ENCODE measurements around the gene MLST8. TPM values are rescaled to one million over a fixed set of nuclear protein-coding genes. Genes with fewer than 3 reads are reported as not detected.

The MLST8 gene
- total and polyA plus RNA-seq, 2 of the 8 experiments (the other 6 are each of a cell fraction or from before 2014, with no cell fraction given): 67.6 to 321 TPM

DNA sequence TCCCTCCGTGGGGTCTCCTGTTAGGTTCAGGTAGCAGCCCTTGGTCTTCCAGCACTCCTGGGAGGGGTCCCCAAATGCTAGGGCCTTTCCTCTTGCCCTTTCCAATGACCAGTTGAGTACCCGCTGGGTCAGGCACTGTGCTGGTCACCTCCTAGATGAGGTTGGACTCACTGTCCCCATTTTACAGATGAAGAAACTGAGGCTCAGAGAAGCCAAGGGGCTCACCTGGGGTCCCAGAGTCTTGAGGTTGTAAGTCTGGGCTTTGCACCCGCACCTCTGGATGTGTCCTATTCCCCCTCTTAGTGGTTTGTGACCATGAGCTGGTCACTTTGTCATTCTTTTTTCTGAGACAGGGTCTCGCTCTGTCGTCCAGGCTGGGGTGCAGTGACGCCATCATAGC is 7.5 kb upstream of the MLST8 start:
- peak; percentile 46; the same call in 1 of the 2 replicates for TF ChIP-seq KDM1A (IDR thresholded peaks at IDR 0.05; ENCODE audit: borderline replicate concordance, low read length)
- TF ChIP-seq JUND (IDR thresholded peaks at IDR 0.05; ENCODE audit: low read length): no peak
- TF ChIP-seq, protein P1, sequence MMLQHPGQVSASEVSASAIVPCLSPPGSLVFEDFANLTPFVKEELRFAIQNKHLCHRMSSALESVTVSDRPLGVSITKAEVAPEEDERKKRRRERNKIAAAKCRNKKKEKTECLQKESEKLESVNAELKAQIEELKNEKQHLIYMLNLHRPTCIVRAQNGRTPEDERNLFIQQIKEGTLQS (IDR thresholded peaks at IDR 0.05; ENCODE audit: insufficient read depth, low read depth, low read length): no peak
- TF ChIP-seq MAFK (IDR thresholded peaks at IDR 0.05; ENCODE audit: low read depth, low read length): no peak
- no peak for TF ChIP-seq CHD2 (IDR thresholded peaks at IDR 0.05; ENCODE audit: low read length)
- FAIRE-seq: no peak
- Histone ChIP-seq H4K20me1 (replicated peaks in 1 of 2; ENCODE audit: control insufficient read depth in 1 of 2, insufficient read depth in 2 of 2, low read length in 2 of 2) (peaks cover 4 to 14% of the 10 kb centered on the region in 2 experiments), H2BK5ac (ENCODE audit: low read depth, low read length) (no peak overlapping the region), H2BK20ac (ENCODE audit: low read length) (no peak overlapping the region), H4K8ac (ENCODE audit: extremely low read depth, insufficient read depth, low read length) (peak overlapping the region; percentile 14; the same call in 1 of the 2 replicates), H3K56ac (replicated peaks; ENCODE audit: insufficient read length, low read depth, low read length) (no peak overlapping the region), H3K9ac (replicated peaks in 1 of 4; ENCODE audit: extremely low read depth in 1 of 4, low read depth in 3 of 4, low read length in 3 of 4) (no peak overlapping the region), H4K5ac (ENCODE audit: insufficient read length, low read depth, low read length) (no peak overlapping the region), H2AK5ac (ENCODE audit: low read depth, low read length) (no peak overlapping the region), H3K4me3 (ENCODE audit: extremely low read depth in 1 of 4, insufficient read depth in 2 of 4, low read depth in 3 of 4, low read length in 4 of 4) (no peak overlapping the region), H3K14ac (ENCODE audit: insufficient read length) (no peak overlapping the region), H3K27me3 (replicated peaks in 1 of 4; ENCODE audit: control insufficient read depth in 3 of 4, extremely low read depth in 1 of 4, insufficient read depth in 3 of 4, low read length in 3 of 4) (peaks cover 4 to 34% (median 24%) of the 10 kb centered on the region in 4 experiments), H3K36me3 (ENCODE audit: control insufficient read depth in 2 of 4, insufficient read depth in 4 of 4, low read length in 3 of 4) (no peaks in the 10 kb centered on the region), H3K27ac (ENCODE audit: low read depth, low read length) (no peak overlapping the region), H3K4me2 (ENCODE audit: insufficient read depth in 1 of 2, low read depth in 2 of 2, low read length in 2 of 2) (no peak overlapping the region; a peak in 1 of 4 replicates), H2BK12ac (ENCODE audit: low read depth, low read length) (no peak overlapping the region), H3K4me1 (replicated peaks in 1 of 4; ENCODE audit: control insufficient read depth in 3 of 4, insufficient read depth in 4 of 4, low read length in 3 of 4) (peaks cover 0 to 10% (median 3%) of the 10 kb centered on the region in 4 experiments; a peak in 4 of 7 replicates), H3K18ac (ENCODE audit: extremely low read depth, low read length) (no peak overlapping the region), H3K9me3 (ENCODE audit: insufficient read depth in 2 of 2, low read depth in 1 of 2, low read length in 1 of 2) (no peaks in the 10 kb centered on the region), H2BK15ac (ENCODE audit: low read length) (peak overlapping the region; percentile 72; the same call in 1 of the 2 replicates), H2AFZ (ENCODE audit: low read length) (no peak overlapping the region), H4K91ac (replicated peaks; ENCODE audit: insufficient read length, low read length) (peak overlapping the region; percentile 85), H3K4ac (replicated peaks; ENCODE audit: insufficient read length, low read depth, low read length) (no peak overlapping the region), H3K23ac (ENCODE audit: insufficient read length) (no peak overlapping the region), H3K79me1 (ENCODE audit: low read depth, low read length) (no peaks in the 10 kb centered on the region), H2BK120ac (replicated peaks; ENCODE audit: low read depth, low read length) (no peak overlapping the region), H3K79me2 (ENCODE audit: control insufficient read depth in 1 of 2, insufficient read depth in 2 of 2, low read length in 2 of 2) (no peaks in the 10 kb centered on the region), H3K23me2 (ENCODE audit: low read depth, low read length) (peaks cover 8% of the 10 kb centered on the region; the same call in 1 of the 2 replicates)
- ChIA-PET CTCF (ENCODE audit: partially characterized antibody) (interaction anchor here (0.9 to 1.8 kb wide), 2 partner anchors 13 to 39 kb away, joined by 3 to 6 read pairs; partner anchors contain the start of gene DNASE1L2), POLR2A (ENCODE audit: partially characterized antibody) (interaction anchor here (0.8 to 6.9 kb wide), 12 partner anchors 8 to 65 kb away, joined by 3 to 63 read pairs (median 6); partner anchors contain the start of genes BRICD5, DNASE1L2, ECI1 and MLST8)
- 80% methylated on average over 6 of the region's 6 CpGs; no CpG with 5 or more reads in 1 of the 2 experiments for WGBS, 2 experiments (ENCODE audit: extremely low coverage in 1 of 2, insufficient coverage in 1 of 2, insufficient read length in 1 of 2, insufficient replicate concordance in 2 of 2, low coverage in 1 of 2, low lambda C conversion rate in 2 of 2, missing lambda C conversion rate in 1 of 2)
- no peak for DNase-seq (ENCODE audit: low read depth in 1 of 2, low spot score in 2 of 2)

Measured in H1 (cell line).